HCT116 (cell line): Measurements from ENCODE around the gene CEACAM5.

ENCODE experiments used
- CTCF ChIP-seq, 3 experiments: fragments of 200-600 bp in 1 of 3; sonication (generic) in 1 of 3; IDR thresholded peaks in 2 of 3; conservative IDR thresholded peaks in 1 of 3; 2 replicates each; pipeline ENCODE4 v1.5.1; 2012 to 2017; ENCODE audit warnings: low read depth in 2 of 3, low read length in 2 of 3, antibody characterized with exemption in 1 of 3, borderline replicate concordance in 1 of 3, control low read depth in 1 of 3, mild to moderate bottlenecking in 1 of 3, mixed read lengths in 1 of 3, mixed run types in 1 of 3, moderate library complexity in 1 of 3; ENCODE audit not compliant: insufficient read depth in 1 of 3
- TF ChIP-seq, protein P1 (sequence below): IDR thresholded peaks from 2 replicates; pipeline ENCODE4 v1.6.1; 2011; ENCODE audit warnings: mild to moderate bottlenecking, low read length, moderate library complexity; ENCODE audit not compliant: insufficient replicate concordance; ENCODE audit errors: extremely low read depth

- TF ChIP-seq CTCF (IDR thresholded peaks at IDR 0.05 in 2 of 3, conservative IDR thresholded peaks at IDR 0.05 in 1 of 3; ENCODE audit: borderline replicate concordance in 1 of 3, insufficient read depth in 1 of 3, low read depth in 2 of 3, low read length in 2 of 3) = no peak
- TF ChIP-seq, protein P1, sequence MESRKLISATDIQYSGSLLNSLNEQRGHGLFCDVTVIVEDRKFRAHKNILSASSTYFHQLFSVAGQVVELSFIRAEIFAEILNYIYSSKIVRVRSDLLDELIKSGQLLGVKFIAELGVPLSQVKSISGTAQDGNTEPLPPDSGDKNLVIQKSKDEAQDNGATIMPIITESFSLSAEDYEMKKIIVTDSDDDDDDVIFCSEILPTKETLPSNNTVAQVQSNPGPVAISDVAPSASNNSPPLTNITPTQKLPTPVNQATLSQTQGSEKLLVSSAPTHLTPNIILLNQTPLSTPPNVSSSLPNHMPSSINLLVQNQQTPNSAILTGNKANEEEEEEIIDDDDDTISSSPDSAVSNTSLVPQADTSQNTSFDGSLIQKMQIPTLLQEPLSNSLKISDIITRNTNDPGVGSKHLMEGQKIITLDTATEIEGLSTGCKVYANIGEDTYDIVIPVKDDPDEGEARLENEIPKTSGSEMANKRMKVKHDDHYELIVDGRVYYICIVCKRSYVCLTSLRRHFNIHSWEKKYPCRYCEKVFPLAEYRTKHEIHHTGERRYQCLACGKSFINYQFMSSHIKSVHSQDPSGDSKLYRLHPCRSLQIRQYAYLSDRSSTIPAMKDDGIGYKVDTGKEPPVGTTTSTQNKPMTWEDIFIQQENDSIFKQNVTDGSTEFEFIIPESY = no peak
Observed at GRCh38 chr19:41767115-41767514, 58.7 kb downstream of the CEACAM5 start.
